DMS153 treated with DMSO at 0.1 percent for 48 hours (cell line): ENCODE results near the gene HMCN2.

Source experiments
- DNase-seq: peaks from one replicate; lab custom pipeline; 2025; ENCODE audit not compliant: unreplicated experiment; lab: John Stamatoyannopoulos, UW

Gene HMCN2

GRCh38 chr9:130308081-130308571, 42.6 kb downstream of the HMCN2 start:
- DNase-seq: no peak

DNA sequence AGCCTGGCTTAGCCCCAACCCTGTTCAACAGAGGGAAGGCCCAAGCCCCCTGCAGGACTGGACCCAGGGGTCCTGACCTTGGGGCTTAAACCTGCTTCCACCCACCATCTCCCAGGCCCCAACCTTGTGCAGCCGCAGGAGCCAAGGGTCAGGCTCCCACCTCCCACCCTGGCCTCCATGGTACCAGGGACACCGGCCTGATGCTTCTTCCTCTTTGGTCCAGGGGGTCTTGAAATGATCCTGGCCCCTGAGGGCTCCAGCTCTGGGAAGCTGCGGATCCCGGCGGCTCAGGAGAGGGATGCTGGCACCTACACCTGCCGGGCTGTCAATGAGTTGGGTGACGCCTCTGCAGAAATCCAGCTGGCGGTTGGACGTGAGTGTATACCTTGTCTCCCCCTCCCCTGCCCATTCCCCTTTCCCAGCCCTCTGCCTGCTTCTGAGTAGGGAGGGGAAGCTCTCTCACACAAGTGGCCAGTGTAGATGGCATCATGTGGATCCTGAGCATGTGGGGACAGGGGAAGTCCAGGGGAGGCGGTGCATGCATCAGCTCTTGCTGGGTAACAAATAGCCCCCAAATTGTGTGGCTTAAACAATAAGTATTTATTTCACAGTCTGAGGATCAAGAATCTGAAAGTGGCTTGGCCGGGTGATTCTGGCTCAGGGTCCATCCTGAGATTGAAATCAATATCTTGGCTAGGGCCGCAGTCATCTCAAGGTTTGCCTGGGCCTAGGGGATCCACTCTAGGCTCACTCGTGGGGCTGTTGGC, 44.3 kb downstream of the HMCN2 start:
- no peak for DNase-seq

DNA sequence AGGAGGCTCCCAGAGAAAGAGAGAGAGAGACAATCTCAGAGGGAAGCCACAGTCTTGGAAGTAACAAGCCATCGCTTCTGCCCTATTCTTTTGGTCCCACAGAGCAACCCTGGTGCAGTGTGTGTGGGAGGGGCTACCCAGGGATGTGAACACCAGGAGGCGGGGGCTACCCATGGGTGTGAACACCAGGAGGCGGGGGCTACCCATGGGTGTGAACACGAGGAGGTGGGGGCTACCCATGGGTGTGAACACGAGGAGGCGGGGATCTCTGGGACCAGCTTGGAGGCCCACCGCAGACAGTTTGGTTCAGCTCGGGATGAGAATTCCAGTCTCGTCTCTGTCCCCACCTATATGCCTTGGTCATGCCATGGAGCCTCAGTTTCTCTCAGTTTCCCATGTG, 44.9 kb downstream of the HMCN2 start:
- no peak for DNase-seq

DNA sequence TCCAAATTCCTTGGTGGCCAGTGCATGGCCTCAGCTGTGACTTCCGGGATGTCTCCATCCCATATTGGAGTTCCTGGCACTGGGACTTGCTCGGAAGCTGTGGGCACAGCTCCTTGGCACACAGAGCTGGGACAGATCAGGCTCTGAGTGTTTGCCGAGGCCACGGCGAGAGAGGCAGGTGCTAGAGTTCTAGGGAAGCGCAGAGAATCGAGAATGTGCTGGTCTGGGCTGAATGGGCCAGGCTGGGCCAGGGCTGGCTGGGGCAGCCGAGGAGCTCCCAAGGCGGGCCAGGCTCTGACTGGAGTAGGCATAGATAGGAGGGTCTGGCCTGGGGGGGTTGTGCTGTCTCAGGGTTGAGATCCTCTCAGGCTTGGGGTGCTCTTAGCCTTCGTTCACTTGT, 45.4 kb downstream of the HMCN2 start:
- no peak for DNase-seq

DNA sequence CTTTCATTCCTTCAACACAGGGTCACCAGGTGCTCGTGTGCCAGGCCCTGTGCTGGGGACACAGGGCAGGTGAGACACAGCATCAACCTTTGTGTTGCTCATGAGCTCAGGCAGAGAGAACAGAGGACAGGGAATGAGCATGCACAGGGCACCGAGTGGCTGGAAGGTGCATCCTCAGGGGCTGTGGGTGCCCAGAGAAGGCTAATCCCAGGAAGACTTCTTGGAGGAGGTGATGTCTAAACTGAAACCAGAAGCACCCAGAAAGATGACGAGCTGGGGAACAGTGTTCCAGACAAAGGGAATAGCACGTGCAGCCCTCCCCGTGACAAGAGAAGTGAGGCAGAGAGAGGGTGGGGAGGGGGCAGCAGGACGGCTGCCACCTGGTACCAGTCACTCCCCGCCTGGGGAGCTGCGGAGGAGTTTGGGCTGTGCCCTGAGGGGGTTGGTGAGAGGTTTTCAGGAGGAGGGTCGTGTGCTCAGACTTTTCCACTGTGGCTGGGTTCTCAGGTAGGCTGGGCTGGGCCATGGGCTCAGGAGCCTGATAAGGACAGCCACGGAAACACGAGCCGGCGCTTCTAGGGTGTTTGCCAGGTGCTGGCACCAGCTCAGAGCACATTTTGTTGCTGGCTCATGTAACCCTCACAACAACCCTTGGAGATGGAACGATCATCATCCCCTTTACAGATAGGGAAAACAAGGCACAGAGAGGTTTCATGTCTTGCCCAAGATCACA, 46.0 kb downstream of the HMCN2 start:
- DNase-seq: no peak

DNA sequence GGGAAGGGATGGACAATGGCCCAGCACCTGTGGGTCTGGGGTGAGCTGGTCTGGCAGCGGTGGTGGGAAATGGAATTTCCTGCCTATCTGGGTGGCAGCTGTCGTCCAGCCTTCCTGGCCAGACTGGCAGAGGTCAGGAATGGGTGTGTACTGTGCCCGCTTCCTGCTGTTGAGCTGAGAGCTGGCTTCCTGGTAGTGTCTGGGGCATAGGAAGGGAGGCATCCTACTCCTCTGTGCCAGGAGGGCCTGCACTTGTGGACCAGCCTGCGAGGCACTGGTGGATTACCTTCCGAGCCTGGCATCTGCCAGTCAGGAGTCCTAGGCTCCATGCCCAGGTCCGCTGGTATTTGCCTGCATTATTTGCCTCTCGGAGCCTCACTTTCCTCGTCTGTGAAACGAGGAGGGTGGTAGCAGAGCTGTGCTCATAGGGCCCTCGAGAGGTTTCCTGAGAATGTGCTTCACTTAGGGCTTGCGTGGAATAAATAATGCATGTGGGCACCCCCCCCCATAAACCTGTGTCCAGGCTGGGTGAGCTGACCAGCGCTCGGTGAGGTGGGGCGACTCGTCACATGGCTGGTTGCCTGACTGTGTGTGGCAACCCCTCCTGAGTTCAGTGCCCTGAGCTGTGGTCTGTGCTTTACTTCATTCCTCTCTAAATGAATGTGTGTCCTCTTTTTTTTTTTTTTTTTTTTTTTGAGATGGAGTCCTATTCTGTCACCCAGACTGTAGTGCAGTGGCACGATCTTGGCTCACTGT, 47.7 kb downstream of the HMCN2 start:
- no peak for DNase-seq

DNA sequence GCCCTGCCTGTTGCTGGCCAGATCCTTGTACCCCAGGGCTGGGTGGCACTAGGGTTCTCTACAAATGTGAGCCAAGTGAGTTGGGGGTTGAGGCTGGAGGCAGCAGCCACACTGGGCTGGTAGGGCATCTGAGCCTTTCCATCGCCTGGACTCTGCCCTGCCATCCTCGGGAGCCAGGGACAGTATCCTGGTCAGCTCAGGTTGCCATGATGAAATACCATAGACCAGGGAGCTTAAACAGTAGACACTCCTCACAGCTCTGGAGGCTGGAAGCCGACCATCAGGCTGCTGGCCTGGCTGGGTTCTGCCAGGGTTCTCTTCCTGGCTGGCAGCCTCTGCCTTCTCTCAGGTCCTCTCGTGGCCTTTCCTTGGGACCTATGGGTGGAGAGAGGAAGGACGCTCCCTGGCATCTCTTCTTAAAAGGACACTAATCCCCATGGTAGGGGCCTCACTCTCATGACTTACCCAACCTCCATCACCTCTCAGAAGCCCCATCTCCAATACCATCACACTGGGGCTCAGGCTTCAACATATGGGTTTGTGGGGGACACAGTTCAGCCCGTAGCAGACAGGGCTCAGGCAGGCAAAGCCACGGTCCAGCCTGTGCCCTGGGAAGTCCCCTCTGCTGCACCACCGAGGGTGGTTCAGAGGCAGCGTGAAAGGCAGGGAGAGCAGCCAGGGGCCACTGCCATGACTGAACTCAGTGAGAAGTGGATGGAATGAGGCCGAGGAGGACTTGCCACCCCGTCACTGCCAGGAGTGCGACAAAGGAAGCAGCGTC, 50.1 kb downstream of the HMCN2 start:
- DNase-seq: no peak

DNA sequence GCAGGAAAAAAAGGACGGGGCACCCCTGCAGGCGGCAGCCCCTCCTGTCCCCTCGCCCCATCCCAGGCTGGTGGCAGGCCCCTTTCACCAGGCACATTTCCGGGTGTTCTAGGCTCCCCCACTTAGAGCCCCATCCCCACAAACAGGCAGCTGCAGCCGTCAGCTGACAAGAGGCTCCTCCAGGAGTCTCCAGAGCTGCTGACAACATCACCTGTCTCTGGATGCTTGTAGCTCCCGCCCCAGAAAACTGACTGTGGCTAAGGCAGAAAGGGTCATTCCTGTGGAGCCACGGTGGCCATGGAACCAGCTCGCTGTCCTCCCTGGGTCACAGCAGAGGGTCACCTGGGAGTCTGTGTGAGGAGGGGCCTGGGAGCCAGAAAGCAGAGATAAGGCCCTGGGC, 50.9 kb downstream of the HMCN2 start:
- DNase-seq: no peak

GRCh38 chr9:130319300-130319699, 53.7 kb downstream of the HMCN2 start:
- DNase-seq: no peak

- DNase-seq: no peak
These were observed 54.6 kb downstream of the HMCN2 start for GRCh38 chr9:130319944-130320712.

GRCh38 chr9:130320723-130321481, 55.3 kb downstream of the HMCN2 start:
- DNase-seq: no peak

GRCh38 chr9:130321539-130321938, 56.0 kb downstream of the HMCN2 start:
- no peak for DNase-seq

DNA sequence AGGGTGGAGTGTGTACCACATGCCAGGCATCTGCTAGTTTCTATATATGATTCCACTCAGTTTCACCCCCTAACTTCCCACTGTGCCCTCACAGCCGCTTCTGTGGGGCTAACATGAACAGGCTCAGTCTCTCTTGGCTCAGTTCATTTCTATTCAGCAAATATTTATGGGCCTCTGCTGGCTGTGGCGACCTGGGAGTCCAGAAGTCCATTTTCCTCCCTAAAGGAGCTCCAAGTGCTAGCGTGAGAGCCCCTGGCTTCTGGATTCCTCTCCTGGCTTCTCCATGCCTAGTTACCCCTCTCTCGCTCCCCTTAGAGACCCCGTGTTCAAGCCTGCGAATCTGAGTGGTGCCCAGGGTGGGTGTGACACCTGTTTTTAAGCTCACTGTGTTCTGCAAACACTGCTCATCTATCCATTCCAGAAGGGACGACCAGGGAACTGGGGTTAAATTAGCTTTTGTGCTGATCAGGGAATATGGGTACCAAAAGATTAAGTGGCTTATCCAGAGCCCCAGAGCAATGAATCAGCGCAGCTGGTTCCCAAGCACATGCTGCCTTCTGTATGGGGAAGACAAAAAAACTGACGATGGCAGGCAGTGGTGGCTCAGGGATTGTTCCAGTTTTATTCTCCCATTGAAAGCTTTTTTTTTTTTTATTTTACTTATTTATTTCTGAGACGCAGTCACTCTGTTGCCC, 57.6 kb downstream of the HMCN2 start:
- DNase-seq: no peak

- no peak for DNase-seq
These were observed 60.4 kb downstream of the HMCN2 start for GRCh38 chr9:130325921-130326320.

GRCh38 chr9:130327070-130327780, 61.7 kb downstream of the HMCN2 start:
- no peak for DNase-seq

DNA sequence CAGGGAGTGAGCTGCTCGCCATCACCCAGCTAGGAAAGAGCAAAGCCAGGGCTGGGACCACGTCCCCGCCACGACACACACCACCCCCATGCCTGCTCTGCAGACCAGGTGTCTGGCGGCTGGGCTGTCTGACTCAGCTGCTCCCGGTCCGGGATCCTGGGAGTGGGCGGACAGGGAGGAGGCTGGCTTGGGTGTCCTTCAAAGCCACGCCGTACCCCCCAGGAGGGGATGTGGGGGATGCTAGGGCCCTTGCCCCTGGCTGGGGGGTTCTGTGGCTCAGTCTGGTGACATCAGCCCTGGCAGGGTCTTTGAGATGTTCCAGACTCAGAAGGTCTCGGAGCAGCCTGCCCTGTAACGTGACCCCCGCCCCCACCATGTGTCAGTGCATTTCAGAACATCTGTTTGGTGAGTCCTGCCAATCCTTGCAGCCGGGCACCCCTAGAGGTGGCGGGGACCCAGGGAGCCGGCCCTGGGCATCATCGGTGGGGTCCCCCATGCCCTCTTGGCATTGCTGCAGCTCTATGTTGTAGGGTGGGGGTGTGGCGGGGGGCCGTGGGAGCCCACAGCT, 62.3 kb downstream of the HMCN2 start:
- DNase-seq: no peak

DNA sequence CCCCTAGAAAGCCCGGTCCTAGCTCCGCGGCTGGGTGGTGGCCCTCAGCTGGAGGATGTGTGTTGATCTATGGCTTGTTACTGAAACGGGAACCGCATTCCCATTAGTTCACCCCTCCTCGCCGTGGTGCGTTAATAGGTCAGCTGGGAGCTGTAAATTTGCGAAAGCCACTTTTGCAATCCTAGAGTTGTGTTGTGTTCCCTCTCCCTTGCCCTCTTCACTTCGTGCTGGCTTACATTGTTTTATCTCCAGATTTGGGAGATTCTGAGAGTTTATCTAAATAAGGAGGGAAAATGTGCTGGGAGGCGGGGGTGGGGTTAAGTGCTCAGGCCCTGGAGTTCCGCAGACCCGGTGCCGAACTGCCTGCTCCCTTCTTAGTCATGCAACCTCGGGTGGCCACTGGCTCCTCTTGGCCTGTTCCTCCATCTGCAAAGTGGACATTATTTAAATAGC, 62.8 kb downstream of the HMCN2 start:
- DNase-seq: no peak

- DNase-seq: no peak
These were observed 63.5 kb downstream of the HMCN2 start for GRCh38 chr9:130329061-130329460.
